H1 (cell line): Measurements from ENCODE around the gene RALGAPA2. TPM values are rescaled to one million over a fixed set of nuclear protein-coding genes. Genes with fewer than 3 reads are reported as not detected.

Experiments used
- CTCF ChIA-PET: fragments of 300-600 bp; sonication (Branson Sonifier 250); formaldehyde crosslinking; loops from one replicate; lab custom pipeline; 2021; ENCODE audit not compliant: partially characterized antibody; lab: Charles Lee
- POLR2A ChIA-PET: fragments of 300-600 bp; sonication (Branson Sonifier 250); formaldehyde crosslinking; loops from one replicate; lab custom pipeline; 2021; ENCODE audit warnings: inconsistent platforms; ENCODE audit not compliant: partially characterized antibody; lab: Charles Lee
- DNase-seq, 2 experiments: peaks; one replicate each; pipeline versions ENCODE4 v3.0.0 to v3.0.0-alpha.2; 2010 to 2022; ENCODE audit warnings: low spot score in 2 of 2, low read depth in 1 of 2, mixed read lengths in 1 of 2
- FAIRE-seq: peaks from 2 replicates; lab custom pipeline; 2011; peaks lifted over from hg19 to GRCh38; lab: Jason Lieb, UNC
- H2AFZ ChIP-seq: 2 replicates; pipeline ENCODE4 v1.8.1; 2012; ENCODE audit warnings: low read length, inconsistent platforms
- H2AK5ac ChIP-seq: 2 replicates; pipeline ENCODE4 v1.6.1; 2013; ENCODE audit warnings: low read depth, low read length
- H2BK120ac ChIP-seq: replicated peaks from 2 replicates; pipeline ENCODE3; 2013; ENCODE audit warnings: low read depth, low read length, inconsistent platforms
- H2BK12ac ChIP-seq: 2 replicates; pipeline ENCODE4 v1.6.1; 2013; ENCODE audit warnings: low read depth, low read length
- H2BK15ac ChIP-seq: 2 replicates; pipeline ENCODE4 v1.6.1; 2013; ENCODE audit warnings: low read length
- H2BK20ac ChIP-seq: 2 replicates; pipeline ENCODE4 v1.6.1; 2013; ENCODE audit warnings: low read length
- H2BK5ac ChIP-seq: 2 replicates; pipeline ENCODE4 v1.6.1; 2013; ENCODE audit warnings: low read depth, low read length
- H3K14ac ChIP-seq: 2 replicates; pipeline ENCODE4 v1.6.1; 2013; ENCODE audit warnings: inconsistent platforms; ENCODE audit not compliant: insufficient read length
- H3K18ac ChIP-seq: 2 replicates; pipeline ENCODE4 v1.6.1; 2013; ENCODE audit warnings: low read length; ENCODE audit errors: extremely low read depth
- H3K23ac ChIP-seq: 2 replicates; pipeline ENCODE4 v1.6.1; 2013; ENCODE audit warnings: inconsistent platforms; ENCODE audit not compliant: insufficient read length
- H3K23me2 ChIP-seq: 2 replicates; pipeline ENCODE4 v1.6.1; 2013; ENCODE audit warnings: low read depth, low read length
- H3K27ac ChIP-seq: 2 replicates; pipeline ENCODE4 v1.6.1; 2011; ENCODE audit warnings: low read depth, low read length, inconsistent platforms
- H3K27me3 ChIP-seq, 4 experiments: replicated peaks in 1 of 4; 1 replicate in 1 of 4; 2 replicates in 3 of 4; pipeline versions ENCODE4 v1.6.1 to v1.8.1; 2011 to 2013; ENCODE audit warnings: low read length in 3 of 4, mild to moderate bottlenecking in 3 of 4, inconsistent platforms in 2 of 4, mixed read lengths in 2 of 4, moderate library complexity in 1 of 4; ENCODE audit not compliant: control insufficient read depth in 3 of 4, insufficient read depth in 3 of 4; ENCODE audit errors: extremely low read depth in 1 of 4
- H3K36me3 ChIP-seq, 4 experiments: 2 replicates each; pipeline versions ENCODE4 v1.6.1 to v1.8.1; 2011 to 2013; ENCODE audit warnings: mild to moderate bottlenecking in 4 of 4, low read length in 3 of 4, moderate library complexity in 2 of 4, control low read depth in 1 of 4, inconsistent platforms in 1 of 4; ENCODE audit not compliant: insufficient read depth in 4 of 4, control insufficient read depth in 2 of 4
- H3K4ac ChIP-seq: replicated peaks from 2 replicates; pipeline ENCODE3; 2013; ENCODE audit warnings: low read length, low read depth, mixed read lengths, inconsistent platforms; ENCODE audit not compliant: insufficient read length
- H3K4me1 ChIP-seq, 4 experiments: replicated peaks in 1 of 4; 1 replicate in 1 of 4; 2 replicates in 3 of 4; pipeline versions ENCODE4 v1.6.1 to v1.8.1; 2011 to 2013; ENCODE audit warnings: low read length in 3 of 4, inconsistent platforms in 2 of 4, mixed read lengths in 1 of 4; ENCODE audit not compliant: insufficient read depth in 4 of 4, control insufficient read depth in 3 of 4
- H3K4me2 ChIP-seq, 2 experiments: 2 replicates each; pipeline versions ENCODE4 v1.6.1 to v1.8.1; 2011 to 2013; ENCODE audit warnings: low read depth in 2 of 2, low read length in 2 of 2, control low read depth in 1 of 2, inconsistent platforms in 1 of 2, mild to moderate bottlenecking in 1 of 2; ENCODE audit not compliant: insufficient read depth in 1 of 2
- H3K4me3 ChIP-seq, 4 experiments: fragments of 200-600, 300-600 bp in 1 of 4; sonication (generic), shearing (Covaris generic), sonication (Bioruptor Twin) in 1 of 4; 2 replicates each; pipeline versions ENCODE4 v1.5.1 to v1.8.1; 2011 to 2016; ENCODE audit warnings: low read length in 4 of 4, low read depth in 3 of 4, control low read depth in 2 of 4, inconsistent platforms in 2 of 4, mild to moderate bottlenecking in 2 of 4, mixed read lengths in 1 of 4, moderate library complexity in 1 of 4; ENCODE audit not compliant: insufficient read depth in 2 of 4; ENCODE audit errors: extremely low read depth in 1 of 4
- H3K56ac ChIP-seq: replicated peaks from 2 replicates; pipeline ENCODE3; 2013; ENCODE audit warnings: low read depth, mild to moderate bottlenecking, mixed read lengths, low read length, inconsistent platforms; ENCODE audit not compliant: insufficient read length
- H3K79me1 ChIP-seq: 2 replicates; pipeline ENCODE4 v1.6.1; 2013; ENCODE audit warnings: low read depth, low read length, control low read depth
- H3K79me2 ChIP-seq, 2 experiments: 2 replicates each; pipeline versions ENCODE4 v1.6.1 to v1.8.1; 2012 to 2013; ENCODE audit warnings: low read length in 2 of 2, mild to moderate bottlenecking in 2 of 2, inconsistent platforms in 1 of 2; ENCODE audit not compliant: insufficient read depth in 2 of 2, control insufficient read depth in 1 of 2
- H3K9ac ChIP-seq, 4 experiments: replicated peaks in 1 of 4; 1 replicate in 1 of 4; 2 replicates in 3 of 4; pipeline versions ENCODE4 v1.6.1 to v1.8.1; 2011 to 2013; ENCODE audit warnings: low read depth in 3 of 4, low read length in 3 of 4, control low read depth in 2 of 4, mild to moderate bottlenecking in 2 of 4, moderate library complexity in 2 of 4, inconsistent platforms in 1 of 4; ENCODE audit errors: extremely low read depth in 1 of 4
- H3K9me3 ChIP-seq, 2 experiments: 2 replicates each; pipeline versions ENCODE4 v1.6.1 to v1.8.1; 2012 to 2013; ENCODE audit warnings: mild to moderate bottlenecking in 2 of 2, moderate library complexity in 2 of 2, control low read depth in 1 of 2, inconsistent platforms in 1 of 2, low read depth in 1 of 2, low read length in 1 of 2, mixed read lengths in 1 of 2; ENCODE audit not compliant: insufficient read depth in 2 of 2
- H4K20me1 ChIP-seq, 2 experiments: replicated peaks in 1 of 2; 2 replicates each; pipeline versions ENCODE3 to v1.8.1; 2011 to 2013; ENCODE audit warnings: inconsistent platforms in 2 of 2, low read length in 2 of 2, mild to moderate bottlenecking in 1 of 2; ENCODE audit not compliant: insufficient read depth in 2 of 2, control insufficient read depth in 1 of 2
- H4K5ac ChIP-seq: 2 replicates; pipeline ENCODE4 v1.6.1; 2013; ENCODE audit warnings: low read length, low read depth, mixed read lengths, inconsistent platforms; ENCODE audit not compliant: insufficient read length
- H4K8ac ChIP-seq: 2 replicates; pipeline ENCODE4 v1.8.0; 2013; ENCODE audit warnings: mild to moderate bottlenecking, moderate library complexity, low read length, inconsistent platforms; ENCODE audit not compliant: insufficient read depth; ENCODE audit errors: extremely low read depth
- H4K91ac ChIP-seq: replicated peaks from 2 replicates; pipeline ENCODE3; 2013; ENCODE audit warnings: low read length, mixed read lengths, inconsistent platforms; ENCODE audit not compliant: insufficient read length
- RAD21 ChIP-seq, 2 experiments: IDR thresholded peaks in 1 of 2; conservative IDR thresholded peaks in 1 of 2; 2 replicates each; pipeline ENCODE4 v1.6.1; 2011; ENCODE audit warnings: low read depth in 2 of 2, low read length in 2 of 2, improper control_type of control experiment in 1 of 2, inconsistent platforms in 1 of 2, mild to moderate bottlenecking in 1 of 2, moderate library complexity in 1 of 2
- WGBS, 2 experiments: shearing (Covaris generic) in 1 of 2; methylation state at CpG; one replicate each; pipeline versions ENCODE4 v1.1.6 to v1.1.7; 2013 to 2015; ENCODE audit warnings: low lambda C conversion rate in 2 of 2, mixed read lengths in 2 of 2, inconsistent platforms in 1 of 2, low coverage in 1 of 2, missing lambda C conversion rate in 1 of 2; ENCODE audit not compliant: insufficient replicate concordance in 2 of 2, insufficient coverage in 1 of 2, insufficient read length in 1 of 2; ENCODE audit errors: extremely low coverage in 1 of 2, missing lambda C conversion rate in 1 of 2; 5-methylcytosine and 5-hydroxymethylcytosine counted together
- polyA plus RNA-seq, 7 experiments: library from polyadenylated mRNA; depleted of rRNA in 3 of 7; stranded (reverse) in 5 of 7; unstranded in 2 of 7; fragments of >200 nt in 5 of 7; fragments of 200-250 nt in 2 of 7; gene quantifications; 1 replicate in 5 of 7; 2 replicates in 1 of 7; 4 replicates in 1 of 7; pipeline versions ENCODE4 v1.2.1 to v1.2.3, GENCODE V29; 2011 to 2013; ENCODE audit warnings: missing spikeins in 2 of 7, mixed read lengths in 2 of 7
- total RNA-seq: library from RNA; stranded (reverse); fragmentation: NEBNext Ultra II Directional; extraction: Animal tissue kit (Norgen Biotek cat#: 25700); gene quantifications from 2 replicates; pipeline ENCODE4 v1.2.1, GENCODE V29; 2021

Gene RALGAPA2
- total and polyA plus RNA-seq, 2 of the 8 experiments (the other 6 are each of a cell fraction or from before 2014, with no cell fraction given), result 5.1 to 25.5 TPM

DNA sequence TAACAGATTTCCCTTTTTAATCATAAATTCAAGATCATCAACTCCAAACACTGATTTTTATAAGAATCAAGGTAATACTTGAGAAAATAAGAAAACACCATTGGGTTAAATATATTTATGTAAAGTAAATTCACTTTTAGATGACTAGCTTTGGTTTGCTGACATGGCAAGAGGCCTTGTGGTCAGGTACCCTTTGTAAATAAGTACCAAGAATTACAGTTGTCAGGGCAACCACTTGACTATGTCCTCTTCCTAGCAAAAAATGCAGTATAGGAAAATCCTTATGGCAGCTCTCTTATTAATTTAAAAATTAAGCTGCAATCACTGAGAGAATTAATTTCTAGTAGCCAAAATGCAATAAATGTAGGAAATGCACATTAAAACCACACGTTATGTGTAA is 190.7 kb downstream of the RALGAPA2 start:
- ChIA-PET CTCF (no interaction called here), POLR2A (no interaction called here)
- H3K18ac ChIP-seq, result no peak overlapping the region
- H2BK15ac ChIP-seq, result no peak overlapping the region
- no peak overlapping the region for H4K91ac ChIP-seq
- H3K27me3 ChIP-seq, result no peaks in the 10 kb centered on the region
- no peak overlapping the region for H3K14ac ChIP-seq
- no peak overlapping the region for H3K56ac ChIP-seq
- no peak overlapping the region for H2AFZ ChIP-seq
- no peak overlapping the region for H3K9ac ChIP-seq
- 100% methylated on average over 1 of the region's 1 CpG; no CpG with 5 or more reads in 1 of the 2 experiments for WGBS, 2 experiments
- no peak overlapping the region for H3K27ac ChIP-seq
- H3K36me3 ChIP-seq, result 0 out of 8 replicates have a peak, but pooled peaks cover 0 to 3% (median 0%) of the 10 kb centered on the region in 4 experiments
- no peaks in the 10 kb centered on the region for H3K79me2 ChIP-seq
- peaks cover 2 to 3% of the 10 kb centered on the region in 2 experiments for H4K20me1 ChIP-seq
- no peak overlapping the region for H2AK5ac ChIP-seq
- no peaks in the 10 kb centered on the region for H3K23me2 ChIP-seq
- no peak overlapping the region for H3K23ac ChIP-seq
- no peak overlapping the region for H2BK120ac ChIP-seq
- H3K4ac ChIP-seq, result no peak overlapping the region
- no peak overlapping the region for H4K8ac ChIP-seq
- no peak overlapping the region for H4K5ac ChIP-seq
- no peak overlapping the region for H2BK12ac ChIP-seq
- H3K9me3 ChIP-seq, result no peaks in the 10 kb centered on the region
- DNase-seq (no peak), FAIRE-seq (no peak)
- no peak overlapping the region for H3K4me2 ChIP-seq
- no peak overlapping the region for H3K4me3 ChIP-seq
- H2BK20ac ChIP-seq, result no peak overlapping the region
- H3K4me1 ChIP-seq, result no peaks in the 10 kb centered on the region
- no peak overlapping the region for H2BK5ac ChIP-seq
- no peaks in the 10 kb centered on the region for H3K79me1 ChIP-seq
- no peak for TF ChIP-seq RAD21 (IDR thresholded peaks at IDR 0.05 in 1 of 2, conservative IDR thresholded peaks at IDR 0.05 in 1 of 2; ENCODE audit: low read depth in 2 of 2, low read length in 2 of 2)
